ENCODE results near the gene B4GALT1. TPM values are rescaled to one million over a fixed set of nuclear protein-coding genes. Genes with fewer than 3 reads are reported as not detected.

B4GALT1 gene
- total and polyA plus RNA-seq, 4 donors, result 27.2 to 130 (median 86.2) TPM

- H3K27ac ChIP-seq (ENCODE audit: low read depth in 1 of 2, low read length in 1 of 2), result no peak overlapping the region
- no peak overlapping the region for H3K9ac ChIP-seq (ENCODE audit: insufficient read depth in 1 of 2, low read length in 2 of 2)
- peaks cover 0 to 2% (median 0%) of the 10 kb centered on the region in 4 donors for H3K36me3 ChIP-seq (ENCODE audit: control insufficient read depth in 4 of 4, insufficient read depth in 4 of 4, low read length in 4 of 4)
- ATAC-seq (ENCODE audit: insufficient read depth, low FRiP score), result no peak
- no peak for TF ChIP-seq CTCF (IDR thresholded peaks at IDR 0.05; ENCODE audit: control extremely low read depth, extremely low read depth)
- DNase-seq, result no peak
- H3K4me3 ChIP-seq, result no peak overlapping the region
- peaks cover 24 to 66% (median 33%) of the 10 kb centered on the region in 5 donors for H3K4me1 ChIP-seq (ENCODE audit: control insufficient read depth in 5 of 5, insufficient read depth in 5 of 5, low read length in 5 of 5)
- no peaks in the 10 kb centered on the region for H3K9me3 ChIP-seq (ENCODE audit: control insufficient read depth in 4 of 4, insufficient read depth in 3 of 4, low read length in 3 of 4)
- 45 to 53% methylated on average over 3 of the region's 3 CpGs for WGBS, 2 donors
- no peaks in the 10 kb centered on the region for H3K27me3 ChIP-seq (ENCODE audit: control insufficient read depth in 3 of 3, insufficient read depth in 3 of 3, low read length in 2 of 3)
These were observed 12.8 kb downstream of the B4GALT1 start for GRCh38 chr9:33154371-33154770.

- 19 to 47% methylated on average over 5 of the region's 5 CpGs for WGBS, 2 donors
- Histone ChIP-seq H3K9me3 (ENCODE audit: control insufficient read depth in 4 of 4, insufficient read depth in 3 of 4, low read length in 3 of 4) (no peaks in the 10 kb centered on the region), H3K27me3 (ENCODE audit: control insufficient read depth in 3 of 3, insufficient read depth in 3 of 3, low read length in 2 of 3) (no peaks in the 10 kb centered on the region), H3K4me1 (ENCODE audit: control insufficient read depth in 5 of 5, insufficient read depth in 5 of 5, low read length in 5 of 5) (peaks cover 20 to 61% (median 27%) of the 10 kb centered on the region in 5 donors), H3K27ac (ENCODE audit: low read depth in 1 of 2, low read length in 1 of 2) (no peak overlapping the region), H3K9ac (ENCODE audit: insufficient read depth in 1 of 2, low read length in 2 of 2) (no peak overlapping the region), H3K4me3 (no peak overlapping the region), H3K36me3 (ENCODE audit: control insufficient read depth in 4 of 4, insufficient read depth in 4 of 4, low read length in 4 of 4) (peaks cover 0 to 2% (median 0%) of the 10 kb centered on the region in 4 donors)
- no peak for ATAC-seq (ENCODE audit: insufficient read depth, low FRiP score)
- no peak for DNase-seq
- TF ChIP-seq CTCF (IDR thresholded peaks at IDR 0.05; ENCODE audit: control extremely low read depth, extremely low read depth), result no peak
These were observed 13.5 kb downstream of the B4GALT1 start for GRCh38 chr9:33153666-33154065.

- DNase-seq (no peak), ATAC-seq (ENCODE audit: insufficient read depth, low FRiP score) (no peak)
- TF ChIP-seq CTCF (IDR thresholded peaks at IDR 0.05; ENCODE audit: control extremely low read depth, extremely low read depth), result no peak
- Histone ChIP-seq H3K27ac (ENCODE audit: low read depth in 1 of 2, low read length in 1 of 2) (no peak overlapping the region), H3K9ac (ENCODE audit: insufficient read depth in 1 of 2, low read length in 2 of 2) (no peak overlapping the region), H3K27me3 (ENCODE audit: control insufficient read depth in 3 of 3, insufficient read depth in 3 of 3, low read length in 2 of 3) (no peaks in the 10 kb centered on the region), H3K4me1 (ENCODE audit: control insufficient read depth in 5 of 5, insufficient read depth in 5 of 5, low read length in 5 of 5) (peaks cover 14 to 61% (median 20%) of the 10 kb centered on the region in 5 donors), H3K36me3 (ENCODE audit: control insufficient read depth in 4 of 4, insufficient read depth in 4 of 4, low read length in 4 of 4) (peaks cover 0 to 2% (median 0%) of the 10 kb centered on the region in 4 donors), H3K4me3 (no peak overlapping the region), H3K9me3 (ENCODE audit: control insufficient read depth in 4 of 4, insufficient read depth in 3 of 4, low read length in 3 of 4) (no peaks in the 10 kb centered on the region)
- WGBS, 2 donors, result 67 to 76% methylated on average over 2 of the region's 2 CpGs
These were observed 14.1 kb downstream of the B4GALT1 start for GRCh38 chr9:33153001-33153400.

GRCh38 chr9:33151601-33152000 lies 15.5 kb downstream of the B4GALT1 start:
- Histone ChIP-seq H3K4me1 (ENCODE audit: control insufficient read depth in 5 of 5, insufficient read depth in 5 of 5, low read length in 5 of 5) (peaks cover 8 to 51% (median 15%) of the 10 kb centered on the region in 5 donors), H3K27me3 (ENCODE audit: control insufficient read depth in 3 of 3, insufficient read depth in 3 of 3, low read length in 2 of 3) (no peaks in the 10 kb centered on the region), H3K27ac (ENCODE audit: low read depth in 1 of 2, low read length in 1 of 2) (no peak overlapping the region), H3K9me3 (ENCODE audit: control insufficient read depth in 4 of 4, insufficient read depth in 3 of 4, low read length in 3 of 4) (no peaks in the 10 kb centered on the region), H3K4me3 (no peak overlapping the region), H3K36me3 (ENCODE audit: control insufficient read depth in 4 of 4, insufficient read depth in 4 of 4, low read length in 4 of 4) (peaks cover 0 to 2% (median 0%) of the 10 kb centered on the region in 4 donors), H3K9ac (ENCODE audit: insufficient read depth in 1 of 2, low read length in 2 of 2) (peak overlapping the region in 1 of 2 donors; percentile 23)
- WGBS, 2 donors, result 65 to 90% methylated on average over 2 of the region's 2 CpGs
- ATAC-seq (ENCODE audit: insufficient read depth, low FRiP score) (no peak), DNase-seq (no peak)
- no peak for TF ChIP-seq CTCF (IDR thresholded peaks at IDR 0.05; ENCODE audit: control extremely low read depth, extremely low read depth)
